Astrocyte of the cerebellum (primary cell): ENCODE data around the gene EIF3I.

Source experiments
- DNase-seq: peaks from one replicate; pipeline ENCODE4 v3.0.0-alpha.2; 2011; ENCODE audit warnings: low read depth
- H3K4me3 ChIP-seq: 2 replicates; pipeline ENCODE4 v1.5.1; 2011; ENCODE audit warnings: mild to moderate bottlenecking, low read depth, low read length, moderate library complexity
- CTCF ChIP-seq: IDR thresholded peaks from 2 replicates; pipeline ENCODE4 v1.5.1; 2012; ENCODE audit warnings: low read length, low read depth, moderate library complexity, mild to moderate bottlenecking; ENCODE audit errors: missing control alignments
- in situ Hi-C: cut with HindIII; loops from 2 replicates; pipeline ENCODE4 v1.10.0; 2017; ENCODE audit warnings: low sequenced_read_pairs

The EIF3I gene

GRCh38 chr1:32197837-32198236 is 24.4 kb upstream of the EIF3I start:
- H3K4me3 ChIP-seq: no peak overlapping the region
- in situ Hi-C loops: no loop called here
- no peak for DNase-seq
- TF ChIP-seq CTCF: no peak

- TF ChIP-seq CTCF: no peak
- in situ Hi-C loops: no loop called here
- no peak overlapping the region for H3K4me3 ChIP-seq
- DNase-seq: no peak
Observed at GRCh38 chr1:32198237-32199042, 23.8 kb upstream of the EIF3I start.

GRCh38 chr1:32199043-32199716 is 23.0 kb upstream of the EIF3I start:
- no peak overlapping the region for H3K4me3 ChIP-seq
- TF ChIP-seq CTCF: no peak
- in situ Hi-C loops: no loop called here
- DNase-seq: no peak

DNA sequence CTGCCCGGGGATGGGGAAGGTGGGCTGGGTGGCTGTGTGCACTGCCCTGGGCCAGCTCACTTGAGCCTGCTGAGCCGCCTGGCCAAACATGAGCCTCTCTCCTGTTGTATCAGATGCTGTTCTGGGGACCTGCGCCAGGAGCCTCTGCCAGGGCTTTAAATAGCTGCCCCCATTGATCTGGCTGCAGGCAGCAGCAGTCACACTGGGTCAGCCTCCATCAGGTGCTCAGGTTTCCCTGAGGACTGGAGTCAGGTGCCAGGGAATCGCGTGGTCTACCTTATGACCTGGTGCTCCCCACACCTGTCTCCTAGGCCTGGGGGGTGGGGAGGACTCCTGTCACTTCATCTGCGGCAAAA is 22.5 kb upstream of the EIF3I start:
- in situ Hi-C loops: loop anchor here (10.0 kb wide), 1 partner anchor 175 kb away; no protein-coding TSS in a partner anchor
- peak overlapping the region; percentile 62 for H3K4me3 ChIP-seq
- DNase-seq: no peak
- TF ChIP-seq CTCF: no peak

- peak within 1 kb of the TSS; percentile 62 for H3K4me3 ChIP-seq
- no peak for TF ChIP-seq CTCF
- no peak for DNase-seq
- in situ Hi-C loops: loop anchor here (10.0 kb wide), 1 partner anchor 174 kb away; no protein-coding TSS in a partner anchor
Observed at GRCh38 chr1:32200226-32201010, 21.8 kb upstream of the EIF3I start, which contains the start of gene CCDC28B. Gene CCDC28B, plus strand, starts transcription at chr1:32200595. Its CDS starts 1,341 bp downstream, at chr1:32201936.
